HG03196 (cell line): Measurements from ENCODE around the gene MADCAM1.
"Not testable (repeated sequence)": the region's sequence is repeated elsewhere in the genome, so short reads cannot be mapped to it uniquely, and the experiment has no call there.

Experiments
- ATAC-seq: cut with Tn5 transposase; IDR thresholded peaks from one replicate; pipeline ENCODE4 v1.9.1; 2021; ENCODE audit not compliant: unreplicated experiment

The MADCAM1 gene

DNA sequence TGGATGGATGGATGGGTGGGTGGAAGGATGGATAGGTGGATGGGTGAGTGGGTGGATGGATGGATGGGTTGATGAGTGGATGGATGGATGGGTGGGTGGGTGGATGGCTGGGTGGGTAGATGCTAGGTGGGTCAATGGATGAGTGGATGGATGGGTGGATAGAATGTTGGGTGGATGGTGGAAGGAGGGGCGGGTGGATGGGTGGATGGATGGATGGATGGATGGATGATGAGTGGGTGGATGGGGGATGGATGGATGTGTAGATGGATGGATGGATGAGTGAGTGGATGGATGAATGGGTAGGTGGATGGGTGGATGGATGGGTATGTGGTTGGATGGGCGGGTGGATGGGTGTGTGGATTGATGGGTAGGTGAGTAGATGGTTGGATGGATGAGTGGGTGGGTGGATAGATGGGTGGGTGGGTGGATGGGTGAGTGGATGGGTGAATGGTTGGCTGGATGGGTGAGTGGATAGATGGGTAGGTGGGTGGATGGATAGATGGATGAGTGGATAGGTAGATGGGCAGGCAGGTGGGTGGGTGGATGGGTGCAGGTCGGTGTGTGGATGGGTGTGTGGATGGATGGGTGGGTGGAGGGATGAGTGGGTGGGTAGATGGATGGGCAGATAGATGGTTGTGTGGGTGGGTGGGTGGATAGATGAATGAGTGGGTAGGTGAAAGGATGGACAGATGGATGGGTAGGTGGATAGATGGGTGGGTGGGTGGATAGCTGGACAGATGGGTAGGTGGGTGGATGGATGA, 31.1 kb upstream of the MADCAM1 start:
- no peak for ATAC-seq

DNA sequence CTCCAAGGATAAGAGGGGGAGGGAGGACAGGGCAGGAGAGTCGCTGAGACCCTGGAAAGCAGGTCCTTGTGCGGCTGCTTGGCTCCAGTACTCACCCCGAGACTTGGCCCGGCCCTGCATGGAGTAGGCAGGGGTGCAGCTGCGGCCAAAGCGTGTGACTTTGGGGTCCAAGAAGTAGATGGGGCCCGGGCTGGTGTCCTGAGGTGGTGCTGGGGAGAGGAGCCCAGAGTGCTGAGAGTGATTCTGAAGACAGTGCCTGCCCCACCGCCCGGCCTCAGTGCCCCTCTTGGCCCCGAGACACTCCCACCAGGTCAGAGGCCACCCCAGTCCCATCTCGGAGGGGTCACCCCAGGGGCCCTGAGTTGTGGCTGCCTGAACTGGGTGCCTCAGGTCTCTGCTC, 28.7 kb upstream of the MADCAM1 start:
- ATAC-seq, result no peak

DNA sequence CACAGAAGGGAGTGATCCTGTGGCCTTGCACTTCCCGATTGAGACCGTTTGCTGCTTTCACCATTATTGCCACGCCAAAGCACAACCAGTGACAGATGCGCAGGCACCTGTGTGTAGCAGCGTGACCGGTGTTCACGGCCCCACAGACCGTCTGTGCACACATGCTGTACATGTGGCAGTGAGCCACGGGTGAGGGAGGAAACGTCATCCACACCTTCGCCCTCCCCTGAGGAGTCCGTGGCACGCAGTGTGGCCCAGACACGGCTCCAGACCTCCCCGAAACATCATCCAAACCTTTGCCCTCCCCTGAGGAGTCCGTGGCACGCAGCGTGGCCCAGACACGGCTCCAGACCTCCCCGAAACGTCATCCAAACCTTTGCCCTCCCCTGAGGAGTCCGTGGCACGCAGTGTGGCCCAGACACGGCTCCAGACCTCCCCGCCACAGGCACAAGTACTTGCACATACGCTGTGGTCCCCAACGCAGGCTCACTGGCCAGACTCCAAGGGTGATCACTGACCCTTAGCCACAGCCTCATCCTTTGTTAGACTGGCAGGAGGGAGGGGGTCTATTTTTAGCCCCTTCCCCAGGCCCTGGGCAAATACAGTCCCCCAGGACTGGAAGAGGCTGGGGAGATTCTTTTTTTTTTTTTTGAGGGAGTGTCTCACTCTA, 27.6 kb upstream of the MADCAM1 start:
- ATAC-seq, result no peak

DNA sequence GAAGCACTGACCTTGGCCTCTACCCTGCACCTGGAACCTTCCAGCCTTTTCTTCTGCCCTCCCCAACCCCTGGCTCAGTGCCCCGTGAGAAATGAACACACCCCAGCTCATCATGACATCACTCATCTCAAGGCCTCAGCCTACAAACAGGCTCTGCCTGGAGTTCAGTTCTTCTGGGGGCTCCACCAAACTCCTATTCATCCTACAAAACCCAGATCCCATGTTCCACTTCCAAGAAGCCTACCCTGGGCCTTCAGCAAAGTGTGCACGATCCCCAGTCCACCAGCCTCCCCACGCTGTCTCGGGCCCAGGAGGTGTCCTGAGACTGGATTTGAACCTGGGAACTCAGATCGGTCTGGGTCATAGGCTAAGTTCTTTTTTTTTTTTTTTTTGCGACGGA, 26.5 kb upstream of the MADCAM1 start:
- ATAC-seq, result no peak

DNA sequence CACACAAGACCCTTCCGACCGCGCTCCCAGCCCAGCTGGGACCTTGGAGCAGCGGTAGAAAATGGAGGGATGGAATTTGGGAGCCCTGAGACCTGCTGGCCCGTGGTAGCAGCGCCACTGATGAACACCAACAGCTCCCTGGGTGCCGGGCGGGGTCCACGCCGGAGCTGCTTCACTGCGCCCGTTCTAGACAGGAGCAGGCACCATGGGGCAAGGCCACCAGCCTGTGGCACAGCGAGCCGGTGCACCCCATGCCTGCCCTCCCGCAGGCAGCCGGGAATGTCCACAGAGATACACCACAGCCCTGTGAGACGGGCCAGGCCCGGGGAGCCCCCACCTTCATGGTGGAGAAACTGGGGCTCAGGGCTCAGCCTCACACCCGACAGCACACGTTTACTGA, 25.6 kb upstream of the MADCAM1 start:
- ATAC-seq, result no peak

DNA sequence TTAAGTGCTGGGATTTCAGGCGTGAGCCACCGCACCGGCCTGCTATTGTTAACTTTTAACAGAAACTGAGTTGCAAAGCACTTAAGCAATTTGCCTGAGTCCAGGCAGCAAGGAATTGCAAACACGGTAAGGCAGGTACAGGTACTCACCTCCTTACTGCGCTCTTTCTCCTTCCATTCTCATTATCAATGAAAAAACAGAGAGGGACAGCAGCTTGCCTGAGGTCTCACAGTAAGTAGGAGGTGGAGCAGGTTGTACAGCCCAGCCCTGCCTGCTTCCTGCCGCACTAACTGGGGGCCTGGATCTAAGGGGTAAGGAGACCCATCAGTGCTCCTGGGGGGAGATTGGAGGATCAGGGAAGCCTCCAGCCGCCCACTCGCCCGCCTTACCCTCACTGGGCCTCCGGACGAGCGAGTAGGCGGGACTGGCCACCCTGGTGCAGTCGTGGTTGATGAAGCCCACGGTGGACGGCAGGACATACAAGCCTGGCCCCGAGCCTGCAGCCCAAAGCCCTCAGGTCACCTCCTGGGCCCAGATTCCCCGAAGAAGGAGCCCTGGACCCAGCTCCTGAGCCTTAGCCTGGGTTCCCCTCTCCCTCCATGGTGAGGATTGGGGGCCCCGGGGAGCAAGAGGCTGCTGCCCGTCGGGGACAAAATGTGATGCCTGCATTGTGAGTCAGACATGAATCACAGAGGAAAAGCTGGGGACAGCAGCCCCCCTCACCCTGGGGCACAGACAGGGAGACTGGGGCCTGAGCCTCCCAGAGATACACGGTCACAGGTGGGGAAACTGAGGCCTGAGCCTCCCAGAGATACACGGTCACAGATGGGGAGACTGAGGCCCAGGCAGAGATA, 24.1 kb upstream of the MADCAM1 start:
- no peak for ATAC-seq

DNA sequence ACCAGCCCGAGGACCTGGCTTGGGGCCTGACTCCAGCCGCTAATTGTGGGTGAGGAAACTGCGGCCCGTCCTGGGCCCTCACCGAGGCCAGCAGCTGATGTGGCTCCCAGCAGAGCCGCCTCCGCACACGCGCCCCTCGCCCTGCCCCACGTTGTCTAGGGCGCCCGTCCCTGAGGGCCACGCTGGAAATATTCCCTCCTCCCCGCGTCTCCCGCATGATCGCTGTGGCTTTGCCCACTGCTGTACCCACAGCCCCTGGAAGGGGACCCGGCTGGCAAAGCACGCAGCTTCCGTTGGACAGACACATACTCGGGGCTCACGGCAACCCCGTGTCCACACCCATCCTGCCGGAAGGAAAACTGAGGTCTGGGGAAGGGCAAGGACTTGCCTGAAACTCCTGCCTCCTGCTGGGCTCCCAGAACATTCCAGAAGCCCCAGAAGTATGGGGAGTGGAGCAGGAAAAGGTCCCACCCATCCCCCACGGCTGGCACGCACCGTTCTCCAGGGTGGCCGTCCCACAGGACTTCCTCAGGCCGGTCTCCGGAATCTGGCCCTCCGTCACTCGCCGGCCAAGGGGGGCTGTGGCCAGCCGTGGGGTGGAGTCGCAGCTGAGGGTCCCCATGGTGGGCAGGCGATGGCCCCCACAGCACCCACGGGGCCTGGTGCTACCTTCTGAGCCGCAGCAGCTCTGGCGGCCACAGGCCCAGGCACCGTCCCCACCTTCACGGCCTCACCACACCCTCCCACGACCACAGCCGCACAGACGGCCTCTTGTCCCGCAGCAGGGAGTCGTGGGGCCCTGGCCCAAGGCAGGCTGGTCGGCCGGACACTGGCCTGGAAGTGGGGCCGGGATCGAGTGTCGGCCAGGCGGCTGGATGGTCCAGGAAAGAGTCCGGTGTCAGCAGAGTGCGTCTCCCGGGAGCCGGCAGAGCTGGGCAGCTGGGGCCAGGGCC, 21.9 kb upstream of the MADCAM1 start:
- ATAC-seq, result no peak

DNA sequence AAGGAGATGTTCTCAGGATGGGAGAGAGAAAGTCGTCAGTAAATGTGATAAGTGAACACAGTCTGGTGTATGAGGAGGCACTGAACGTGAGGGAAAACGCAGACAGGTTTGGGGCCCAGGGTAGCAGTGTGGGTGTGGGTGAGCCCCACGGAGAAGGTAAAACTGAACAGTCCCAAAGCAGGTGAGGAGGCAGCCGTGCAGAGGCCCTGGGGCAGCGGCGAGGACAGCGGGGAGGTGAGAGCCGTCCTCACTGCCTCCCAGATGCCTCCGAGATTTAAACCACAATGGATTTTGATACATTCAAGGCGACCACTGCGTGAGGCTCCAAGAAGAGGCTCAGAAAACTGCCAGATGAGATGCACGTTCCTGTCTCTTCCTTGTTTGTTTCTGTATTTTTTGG, 20.9 kb upstream of the MADCAM1 start:
- no peak for ATAC-seq

DNA sequence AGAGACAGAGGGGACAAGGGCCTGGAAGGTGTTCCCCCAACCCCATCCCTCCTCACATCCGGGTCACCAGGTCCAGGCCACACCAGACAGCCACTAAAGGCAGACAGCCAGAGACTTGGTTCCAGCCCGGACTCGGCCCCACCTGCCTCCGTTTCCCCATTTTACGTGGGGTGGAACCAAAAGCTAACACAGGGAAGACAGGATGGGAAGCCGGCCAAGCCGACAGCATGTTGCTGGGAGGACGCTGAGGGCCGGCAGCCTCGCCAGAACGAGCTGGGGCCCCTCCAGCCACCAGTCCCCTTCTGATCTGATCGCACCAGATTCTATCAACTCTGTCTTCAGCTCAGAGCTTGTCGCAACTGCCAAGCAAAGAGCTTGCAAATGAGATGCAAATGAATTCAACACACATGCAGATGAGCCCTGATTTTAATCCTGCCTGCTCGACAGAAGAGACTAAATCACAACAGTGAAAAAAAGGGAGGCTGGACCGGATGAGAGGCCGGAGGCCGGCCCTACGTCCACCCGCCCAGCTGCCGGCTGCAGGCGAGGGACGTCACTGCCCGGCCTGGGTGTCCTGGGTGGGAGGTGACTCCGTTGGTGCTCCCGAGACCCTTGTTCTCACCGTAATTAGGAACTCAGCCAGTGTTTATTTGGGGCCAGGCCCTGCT, 17.9 kb upstream of the MADCAM1 start:
- ATAC-seq, result no peak

DNA sequence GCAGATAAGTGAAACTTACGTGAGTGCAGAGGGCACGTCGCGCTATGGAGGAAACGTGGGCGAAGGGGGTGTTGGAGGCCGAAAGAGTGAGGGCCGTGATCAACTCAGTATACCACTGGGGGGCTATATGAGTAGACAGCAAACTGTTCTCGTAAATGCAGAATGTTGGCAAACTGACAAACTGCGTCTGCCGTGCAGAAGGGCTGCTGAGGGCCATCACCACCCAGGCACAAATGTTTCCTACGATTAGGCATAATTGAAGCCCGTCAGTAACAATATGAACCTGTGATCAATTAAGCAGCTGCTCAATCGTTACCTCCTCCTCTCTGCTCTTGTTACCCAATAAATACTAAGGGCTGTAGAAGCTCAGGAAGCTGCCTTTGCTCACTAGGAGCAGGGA, 17.3 kb upstream of the MADCAM1 start:
- ATAC-seq, result no peak

DNA sequence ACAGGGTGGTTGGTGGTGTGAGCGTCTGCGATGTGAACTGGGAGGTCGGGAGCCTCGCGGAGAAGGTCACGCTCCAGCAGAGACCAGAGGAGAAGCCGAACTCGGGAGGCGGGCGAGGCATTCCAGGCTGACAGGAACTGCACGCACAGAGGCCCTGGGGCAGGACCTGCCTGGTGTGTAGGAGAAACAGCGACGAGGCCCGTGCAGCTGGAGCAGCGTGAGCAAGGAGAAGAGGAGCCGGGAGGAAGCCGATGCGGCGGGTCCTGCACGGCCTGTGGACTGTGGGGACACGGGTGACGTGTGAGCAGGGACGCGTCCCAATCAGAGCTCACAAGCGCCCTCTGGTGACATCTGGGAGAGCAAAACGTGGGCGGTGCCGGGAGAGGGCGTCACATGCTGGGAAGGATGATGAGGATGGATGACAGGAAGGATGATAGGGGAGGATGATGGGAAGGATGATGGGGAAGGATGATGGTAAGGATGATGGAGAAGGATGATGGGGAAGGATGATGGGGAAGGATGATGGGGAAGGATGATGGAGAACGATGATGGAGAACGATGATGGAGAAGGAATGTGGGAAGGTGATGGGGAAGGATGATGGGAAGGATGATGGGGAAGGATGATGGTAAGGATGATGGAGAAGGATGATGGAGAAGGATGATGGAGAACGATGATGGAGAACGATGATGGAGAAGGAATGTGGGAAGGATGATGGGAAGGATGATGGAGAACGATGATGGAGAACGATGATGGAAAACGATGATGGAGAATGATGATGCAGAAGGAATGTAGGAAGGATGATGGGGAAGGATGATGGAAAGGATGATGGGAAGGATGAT, 16.1 kb upstream of the MADCAM1 start:
- ATAC-seq, result no peak

DNA sequence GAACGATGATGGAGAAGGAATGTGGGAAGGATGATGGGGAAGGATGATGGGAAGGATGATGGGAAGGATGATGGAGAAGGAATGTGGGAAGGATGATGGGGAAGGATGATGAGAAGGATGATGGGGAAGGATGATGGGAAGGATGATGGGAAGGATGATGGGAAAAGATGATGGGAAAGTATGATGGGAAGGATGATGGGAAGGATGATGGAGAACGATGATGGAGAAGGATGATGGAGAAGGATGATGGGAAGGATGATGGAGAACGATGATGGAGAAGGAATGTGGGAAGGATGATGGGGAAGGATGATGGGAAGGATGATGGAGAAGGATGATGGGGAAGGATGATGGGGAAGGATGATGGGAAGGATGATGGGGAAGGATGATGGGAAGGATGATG, 15.2 kb upstream of the MADCAM1 start:
- ATAC-seq, result not testable (repeated sequence)

DNA sequence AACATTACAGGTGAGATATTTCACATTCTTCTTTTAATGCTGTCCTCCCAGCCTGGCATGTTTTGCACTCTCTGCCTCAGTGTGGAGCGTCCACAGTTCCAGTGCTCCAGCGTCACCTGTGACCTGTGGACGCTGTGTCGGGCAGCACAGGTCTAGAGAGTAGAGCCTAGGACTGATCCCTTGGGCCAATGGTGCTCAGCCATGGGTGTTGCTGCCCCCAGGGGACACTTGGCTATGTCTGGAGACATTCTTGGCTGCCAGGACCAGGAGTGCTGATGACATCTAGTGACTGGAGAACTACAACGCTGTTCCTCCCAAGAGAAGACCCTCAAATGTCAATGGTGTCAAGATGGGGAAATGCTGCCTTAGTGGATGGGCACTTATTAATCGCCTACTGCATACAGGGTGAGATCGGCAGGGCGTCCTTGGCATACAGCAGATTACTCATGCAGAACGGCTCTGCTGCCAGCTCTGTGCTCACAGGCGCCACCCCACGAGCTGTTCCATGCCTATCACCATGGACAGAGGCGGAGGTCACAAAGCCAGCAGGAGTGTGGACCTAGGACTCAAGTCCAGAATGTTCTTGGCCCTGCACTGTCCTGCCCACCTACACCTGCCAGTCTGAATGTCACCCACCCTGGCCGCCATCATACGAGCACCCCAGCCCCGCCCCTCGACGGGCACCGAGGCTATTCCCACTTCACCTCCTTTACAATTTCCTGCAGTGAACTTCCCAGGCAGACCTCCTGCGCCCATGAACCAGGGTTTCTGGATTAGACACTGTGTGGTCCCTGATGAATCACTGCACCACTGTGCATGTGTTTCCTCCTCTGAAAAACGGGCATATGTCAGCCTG, 13.9 kb upstream of the MADCAM1 start:
- no peak for ATAC-seq

DNA sequence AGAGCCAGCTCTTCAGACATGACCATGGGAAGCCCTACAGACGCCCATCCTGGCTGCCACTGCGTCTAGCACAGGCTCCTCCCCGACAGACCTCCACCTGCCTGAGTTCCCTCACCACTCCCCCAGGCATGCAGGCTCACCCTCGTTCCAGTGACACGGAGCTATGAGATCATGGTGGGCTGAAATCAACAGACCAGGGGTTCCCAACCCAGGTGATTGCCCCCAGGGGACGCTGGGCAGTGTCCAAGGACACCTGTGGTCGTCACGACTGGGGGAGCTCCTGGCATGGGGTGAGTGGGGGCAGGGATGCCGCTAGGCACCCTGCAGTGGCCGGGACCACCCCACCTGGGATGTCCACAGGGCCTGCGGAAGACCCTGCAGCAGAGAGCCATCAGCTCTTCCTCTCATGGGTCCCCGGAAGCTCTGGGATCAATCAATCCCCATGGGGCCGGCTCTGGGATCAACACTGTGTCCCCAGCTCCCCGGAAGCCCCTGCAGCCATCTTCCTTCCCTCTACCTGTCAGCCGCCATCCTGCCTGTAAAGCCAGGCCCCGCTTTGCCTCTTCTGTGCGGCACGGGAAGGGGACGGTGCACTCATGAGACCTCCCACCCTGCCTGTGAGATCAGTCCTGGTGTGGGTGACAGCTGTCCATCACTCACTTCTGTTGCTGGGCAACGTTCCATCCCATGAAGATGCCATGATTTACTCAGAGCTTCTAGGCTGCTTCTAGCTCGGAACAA, 12.8 kb upstream of the MADCAM1 start:
- no peak for ATAC-seq

DNA sequence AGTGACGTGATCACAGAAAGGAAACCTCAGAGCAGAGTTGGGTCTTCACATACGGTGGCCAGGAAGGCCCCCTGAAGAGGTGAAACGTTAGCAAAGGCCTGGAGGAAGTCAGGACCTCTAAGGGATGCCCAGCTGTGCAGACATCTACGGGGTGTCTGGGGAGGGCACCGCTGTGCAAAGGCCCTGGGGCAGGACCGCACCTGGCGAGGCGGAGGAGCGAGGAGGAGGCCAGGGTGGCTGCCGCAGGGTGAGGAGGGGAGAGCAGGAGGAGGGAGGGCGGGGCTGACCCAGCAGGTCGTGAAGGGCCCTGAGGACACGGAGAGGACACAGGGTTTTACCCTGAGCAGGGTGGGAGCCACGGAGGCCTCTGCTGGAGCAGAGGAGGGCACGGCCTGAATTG, 11.8 kb upstream of the MADCAM1 start:
- ATAC-seq, result no peak

DNA sequence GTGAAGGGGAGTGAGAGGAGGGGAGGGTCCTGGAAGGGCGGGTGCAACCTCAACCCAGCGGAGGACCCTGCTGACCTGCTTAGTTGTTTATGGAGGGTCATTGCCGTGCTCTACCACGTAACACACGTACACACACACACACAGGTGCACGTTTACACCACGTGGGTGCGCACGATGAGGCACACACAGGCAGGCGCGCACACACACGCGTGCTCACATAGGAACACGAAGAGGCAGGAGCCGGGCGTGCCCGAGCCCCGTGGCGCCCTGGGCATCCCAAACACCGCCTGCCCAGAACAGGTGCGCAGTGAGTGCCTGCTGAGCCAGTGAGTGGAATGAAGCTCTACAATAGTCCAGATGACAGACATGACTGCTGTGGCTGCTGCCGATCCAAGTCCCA, 11.2 kb upstream of the MADCAM1 start:
- no peak for ATAC-seq

DNA sequence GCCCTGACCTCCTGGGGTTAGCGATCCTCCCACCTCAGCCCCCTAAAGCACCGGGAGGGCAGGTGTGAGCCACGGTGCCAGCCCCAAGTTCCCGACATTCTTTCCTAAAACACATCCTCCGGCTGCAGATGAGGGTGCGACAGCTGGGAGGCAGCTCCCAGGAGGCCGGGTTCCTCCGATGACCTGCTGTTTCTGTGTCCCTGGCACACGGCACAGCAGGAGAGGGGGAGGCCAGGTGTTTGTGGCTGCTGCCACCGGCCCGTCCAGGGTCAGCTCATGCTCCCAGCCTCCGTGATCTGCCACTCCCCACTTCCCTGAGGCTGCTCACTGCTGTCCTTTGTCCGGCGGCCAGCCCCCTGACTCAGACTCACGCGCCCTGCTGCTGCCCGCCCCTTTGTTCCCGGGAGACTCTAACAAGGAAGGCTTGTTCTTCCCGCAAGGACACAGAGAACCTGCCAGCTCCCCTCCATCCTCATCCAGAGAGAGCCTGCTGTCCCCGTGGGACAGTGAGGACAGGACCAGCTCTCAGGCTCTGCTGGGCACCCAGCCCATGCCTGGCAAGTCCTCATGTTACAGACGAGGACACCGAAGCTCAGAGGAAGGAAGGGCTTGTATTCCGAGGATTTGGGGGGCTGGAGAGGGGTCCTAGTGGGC, 10.6 kb upstream of the MADCAM1 start:
- no peak for ATAC-seq
